A549 (cell line): ENCODE measurements around the gene TRIM54. TPM values are rescaled to one million over a fixed set of nuclear protein-coding genes. Genes with fewer than 3 reads are reported as not detected.
"Not testable (repeated sequence)": the region's sequence is repeated elsewhere in the genome, so short reads cannot be mapped to it uniquely, and the experiment has no call there.

Experiments
- ATAC-seq, 2 experiments: fragments of 200-7000 bp in 1 of 2; fragments of >200 bp in 1 of 2; cut with Nextera tagmentation in 1 of 2; cut with Tn5 transposase in 1 of 2; 3 replicates each; pipeline versions ENCODE4 v1.8.0 to v1.9.1; 2018 to 2020; ENCODE audit warnings: mild to moderate bottlenecking in 1 of 2, moderate library complexity in 1 of 2
- CTCF ChIA-PET: fragments of 300-600 bp; sonication (Branson Sonifier 250); formaldehyde crosslinking; extraction: SDS; loops from one replicate; lab custom pipeline; 2021; ENCODE audit warnings: antibody characterized with exemption, inconsistent platforms; lab: Yijun Ruan, JAX
- POLR2A ChIA-PET: fragments of 350-600 bp; formaldehyde crosslinking; extraction: SDS; loops from one replicate; lab custom pipeline; 2021; ENCODE audit warnings: antibody characterized with exemption, inconsistent platforms; lab: Yijun Ruan, JAX
- DNase-seq, 2 experiments: peaks; one replicate each; pipeline versions ENCODE4 v3.0.0 to v3.0.0-alpha.2; 2011 to 2016; ENCODE audit warnings: low read depth in 1 of 2, low spot score in 1 of 2
- FAIRE-seq: peaks from 2 replicates; lab custom pipeline; 2011; peaks lifted over from hg19 to GRCh38; lab: Jason Lieb, UNC
- H3K27ac ChIP-seq, 2 experiments: fragments of >200 bp; sonication (Bioruptor Twin); formaldehyde crosslinking; 3 replicates each; pipeline ENCODE4 v1.5.1; 2016 to 2017
- H3K4me1 ChIP-seq: fragments of >200 bp; sonication (Bioruptor Twin); formaldehyde crosslinking; 3 replicates; pipeline ENCODE4 v1.6.1; 2016
- H3K4me2 ChIP-seq: fragments of >200 bp; sonication (Bioruptor Twin); formaldehyde crosslinking; 3 replicates; pipeline ENCODE4 v1.6.1; 2016
- H3K4me3 ChIP-seq: fragments of >200 bp; sonication (Bioruptor Twin); formaldehyde crosslinking; 3 replicates; pipeline ENCODE4 v1.5.1; 2016
- H3K9me3 ChIP-seq: fragments of >200 bp; sonication (Bioruptor Twin); formaldehyde crosslinking; 3 replicates; pipeline ENCODE4 v1.6.1; 2016
- CTCF ChIP-seq: fragments of >200 bp; sonication (Bioruptor Twin); formaldehyde crosslinking; IDR thresholded peaks from 3 replicates; pipeline ENCODE4 v1.5.1; 2016
- E2F6 ChIP-seq: IDR thresholded peaks from 2 replicates; pipeline ENCODE4 v1.6.1; 2012; ENCODE audit warnings: low read depth, borderline replicate concordance
- EHMT2 ChIP-seq: fragments of 200-600 bp; sonication (generic); IDR thresholded peaks from 2 replicates; pipeline ENCODE4 v1.6.1; 2016; ENCODE audit warnings: antibody characterized with exemption, low read depth, mild to moderate bottlenecking, moderate library complexity
- FOSL2 ChIP-seq, 2 experiments: fragments of 450-650 bp in 1 of 2; fragments of >200 bp in 1 of 2; sonication (Bioruptor Twin) in 1 of 2; formaldehyde crosslinking; IDR thresholded peaks; 2 replicates each; pipeline versions ENCODE4 v1.5.0 to v1.6.1; 2016 to 2020; ENCODE audit warnings: mild to moderate bottlenecking in 1 of 2, moderate library complexity in 1 of 2
- FOXS1 ChIP-seq: fragments of 250-450 bp; sonication (Bioruptor Pico); IDR thresholded peaks from 2 replicates; pipeline ENCODE4 v1.5.0; 2020; ENCODE audit warnings: mild to moderate bottlenecking, moderate library complexity
- HDAC2 ChIP-seq: fragments of 200-600 bp; sonication (generic); IDR thresholded peaks from 2 replicates; pipeline ENCODE4 v1.6.1; 2016
- KDM1A ChIP-seq: fragments of 200-600 bp; sonication (generic); IDR thresholded peaks from 2 replicates; pipeline ENCODE4 v1.6.1; 2016; ENCODE audit warnings: low read depth, mild to moderate bottlenecking
- MAFK ChIP-seq: fragments of 450-650 bp; IDR thresholded peaks from 2 replicates; pipeline ENCODE4 v1.6.1; 2014; ENCODE audit not compliant: partially characterized antibody
- MAX ChIP-seq: IDR thresholded peaks from 2 replicates; pipeline ENCODE4 v1.6.1; 2012
- MYC ChIP-seq: IDR thresholded peaks from 2 replicates; pipeline ENCODE4 v1.6.1; 2012; ENCODE audit warnings: mild to moderate bottlenecking, inconsistent platforms, low read length, improper control_type of control experiment, borderline replicate concordance
- NR3C1 ChIP-seq: fragments of >200 bp; sonication (Bioruptor Twin); formaldehyde crosslinking; IDR thresholded peaks from 3 replicates; pipeline ENCODE4 v1.6.1; 2017
- PHF8 ChIP-seq: fragments of 200-600 bp; sonication (generic); IDR thresholded peaks from 2 replicates; pipeline ENCODE4 v1.6.1; 2016; ENCODE audit warnings: low read depth, mild to moderate bottlenecking, antibody characterized with exemption, moderate library complexity, borderline replicate concordance
- WGBS: methylation state at CpG from one replicate; pipeline ENCODE4 v1.1.6; 2017; ENCODE audit errors: missing lambda C conversion rate; 5-methylcytosine and 5-hydroxymethylcytosine counted together
- polyA plus RNA-seq, 4 experiments: library from polyadenylated mRNA; depleted of rRNA in 3 of 4; stranded (reverse); fragments of >200 nt; fragmentation: RNase III in 1 of 4; extraction: RNeasy Plus Mini Kit Qiagen cat#74134 plus additional on column Dnase treatment in 1 of 4; gene quantifications; 2 replicates in 3 of 4; 3 replicates in 1 of 4; pipeline ENCODE4 v1.2.3, GENCODE V29; 2011 to 2017

Gene TRIM54
- polyA plus RNA-seq, 2 of the 4 experiments (the other 2 are of a cell fraction), result 0.13 to 0.14 TPM

GRCh38 chr2:27347641-27348040 lies 65.4 kb downstream of the TRIM54 start (continued):
- TF ChIP-seq E2F6 (no peak), CTCF (no peak), MAX (no peak), PHF8 (no peak), EHMT2 (no peak)

- FAIRE-seq, result no peak
- CTCF ChIA-PET, result interaction anchor here (1.0 to 1.9 kb wide), 5 partner anchors 10 to 70 kb away, joined by 3 to 5 read pairs (median 3); partner anchors contain the start of gene UCN
- H3K4me2 ChIP-seq, result no peak overlapping the region
- H3K9me3 ChIP-seq, result no peaks in the 10 kb centered on the region
- no peak overlapping the region for H3K27ac ChIP-seq
- DNase-seq, result no peak
- 86% methylated on average over 7 of the region's 7 CpGs for WGBS
- no peak overlapping the region for H3K4me3 ChIP-seq
- no peak for ATAC-seq
- POLR2A ChIA-PET, result no interaction called here
- peaks cover 17% of the 10 kb centered on the region for H3K4me1 ChIP-seq
- no peak for TF ChIP-seq KDM1A
- TF ChIP-seq MAFK, result peak; percentile 56
- TF ChIP-seq NR3C1, result no peak
- TF ChIP-seq FOXS1 (CRISPR knock-in tag), result no peak
- no peak for TF ChIP-seq MYC
- TF ChIP-seq FOSL2 (IDR thresholded peaks at IDR 0.05), result no peak
- no peak for TF ChIP-seq FOSL2 (CRISPR knock-in tag; IDR thresholded peaks at IDR 0.05)
Measured at GRCh38 chr2:27350106-27350693, 68.0 kb downstream of the TRIM54 start.

GRCh38 chr2:27351802-27352598 lies 69.8 kb downstream of the TRIM54 start:
- Histone ChIP-seq H3K4me3 (no peak overlapping the region), H3K27ac (no peak overlapping the region), H3K9me3 (no peaks in the 10 kb centered on the region), H3K4me2 (no peak overlapping the region), H3K4me1 (peaks cover 19% of the 10 kb centered on the region)
- peak; percentile 71 for TF ChIP-seq MAFK
- TF ChIP-seq HDAC2, result no peak
- ChIA-PET POLR2A (no interaction called here), CTCF (interaction anchor here (0.9 to 3.3 kb wide), 13 partner anchors 8 to 277 kb away, joined by 3 to 16 read pairs (median 4); partner anchors contain the start of genes CCDC121, EIF2B4, GPN1 and SNX17)
- 89% methylated on average over 6 of the region's 6 CpGs for WGBS
- FAIRE-seq (no peak), DNase-seq (no peak), ATAC-seq (no peak)

- FAIRE-seq, H3K9me3 ChIP-seq, ATAC-seq, DNase-seq, H3K4me3 ChIP-seq, H3K4me2 ChIP-seq, H3K27ac ChIP-seq: not testable (repeated sequence)
- POLR2A ChIA-PET, result interaction anchor here (1.4 kb wide), 1 partner anchor 10 kb away, joined by 5 read pairs; no protein-coding TSS in a partner anchor
- H3K4me1 ChIP-seq, result peaks cover 26% of the 10 kb centered on the region
- CTCF ChIA-PET, result interaction anchor here (0.9 to 3.3 kb wide), 10 partner anchors 9 to 275 kb away, joined by 3 to 16 read pairs (median 4); partner anchors contain the start of genes CCDC121, EIF2B4, GPN1 and SNX17
- WGBS, result 97% methylated on average over 5 of the region's 5 CpGs
Measured at GRCh38 chr2:27353386-27353761, 71.1 kb downstream of the TRIM54 start.
